Small intestine (tissue), 7 donors: ENCODE results near the gene CDH6. TPM values are rescaled to one million over a fixed set of nuclear protein-coding genes. Genes with fewer than 3 reads are reported as not detected.

Source experiments
- DNase-seq, 2 donors: peaks; one replicate each; pipeline versions ENCODE4 v3.0.0 to v3.0.0-alpha.2; 2013
- FAIRE-seq: peaks from 2 replicates; lab custom pipeline; 2012; peaks lifted over from hg19 to GRCh38; lab: Jason Lieb, UNC
- H3K27ac ChIP-seq, 3 donors: one replicate each; pipeline ENCODE4 v1.5.1; 2013; ENCODE audit warnings: low read length in 2 of 3, mild to moderate bottlenecking in 2 of 3, control low read depth in 1 of 3, inconsistent platforms in 1 of 3, low read depth in 1 of 3, moderate library complexity in 1 of 3
- H3K27me3 ChIP-seq, 3 donors: one replicate each; pipeline ENCODE4 v1.6.1; 2013; ENCODE audit warnings: low read length in 3 of 3, inconsistent platforms in 1 of 3; ENCODE audit not compliant: control insufficient read depth in 3 of 3, insufficient read depth in 3 of 3
- H3K36me3 ChIP-seq, 3 donors: one replicate each; pipeline ENCODE4 v1.6.1; 2013; ENCODE audit warnings: low read length in 3 of 3, inconsistent platforms in 1 of 3, low read depth in 1 of 3, mild to moderate bottlenecking in 1 of 3, moderate library complexity in 1 of 3; ENCODE audit not compliant: control insufficient read depth in 3 of 3, insufficient read depth in 2 of 3
- H3K4me1 ChIP-seq, 3 donors: one replicate each; pipeline ENCODE4 v1.6.1; 2013; ENCODE audit warnings: low read length in 2 of 3, inconsistent platforms in 1 of 3, low read depth in 1 of 3, mild to moderate bottlenecking in 1 of 3, moderate library complexity in 1 of 3; ENCODE audit not compliant: control insufficient read depth in 3 of 3, insufficient read depth in 2 of 3
- H3K4me3 ChIP-seq, 3 donors: one replicate each; pipeline ENCODE4 v1.5.1; 2013; ENCODE audit warnings: low read length in 3 of 3, control low read depth in 1 of 3, inconsistent platforms in 1 of 3, low read depth in 1 of 3, mild to moderate bottlenecking in 1 of 3, moderate library complexity in 1 of 3
- H3K9me3 ChIP-seq, 2 donors: one replicate each; pipeline ENCODE4 v1.6.1; 2013; ENCODE audit warnings: low read depth in 1 of 2, low read length in 1 of 2; ENCODE audit not compliant: control insufficient read depth in 2 of 2, insufficient read depth in 1 of 2
- WGBS, 3 donors: extraction: QIAGEN DNeasy Blood & Tissue Kit; methylation state at CpG; one replicate each; pipeline ENCODE4 v1.1.7; 2013; 5-methylcytosine and 5-hydroxymethylcytosine counted together
- polyA plus RNA-seq, 4 donors: library from polyadenylated mRNA; stranded (reverse) in 3 of 4; unstranded in 1 of 4; fragments of 200-250 nt in 3 of 4; fragments of 120-200 nt in 1 of 4; gene quantifications; one replicate each; pipeline versions ENCODE4 v1.2.1 to v1.2.3, GENCODE V29; 2013
- donor health status: healthy with polysubstance abuse.
- donor health status: control.
- donor health status: control.
- donor health status: Bipolar disorder and iron deficiency.
- donor health status: healthy.

CDH6 gene
- polyA plus RNA-seq, 4 donors = 0.22 to 10.6 (median 1.5) TPM

DNA sequence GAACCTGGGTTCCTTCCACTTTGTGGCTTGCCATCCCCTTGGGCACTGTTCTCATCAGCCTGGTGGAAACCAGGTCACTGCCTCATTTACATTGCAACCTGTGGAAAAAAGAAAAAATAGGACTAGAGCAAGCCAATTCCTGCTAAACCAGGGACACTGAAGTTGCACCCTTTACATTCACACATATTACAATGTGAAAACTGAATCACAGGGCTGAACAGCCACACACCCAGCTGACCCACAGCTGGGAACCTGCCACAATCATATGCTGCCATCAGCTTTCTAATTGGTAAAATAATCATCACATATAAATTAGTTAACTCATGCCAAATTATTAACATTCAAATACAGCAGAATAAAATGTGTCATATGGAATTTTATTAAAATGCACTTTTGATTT is 94.5 kb downstream of the CDH6 start:
- no peak for DNase-seq
- no peak for FAIRE-seq
- Histone ChIP-seq H3K36me3 (peaks cover 0 to 5% (median 0%) of the 10 kb centered on the region in 3 donors), H3K27ac (no peak overlapping the region), H3K9me3 (no peaks in the 10 kb centered on the region), H3K4me3 (no peak overlapping the region), H3K4me1 (no peaks in the 10 kb centered on the region), H3K27me3 (no peaks in the 10 kb centered on the region)

DNA sequence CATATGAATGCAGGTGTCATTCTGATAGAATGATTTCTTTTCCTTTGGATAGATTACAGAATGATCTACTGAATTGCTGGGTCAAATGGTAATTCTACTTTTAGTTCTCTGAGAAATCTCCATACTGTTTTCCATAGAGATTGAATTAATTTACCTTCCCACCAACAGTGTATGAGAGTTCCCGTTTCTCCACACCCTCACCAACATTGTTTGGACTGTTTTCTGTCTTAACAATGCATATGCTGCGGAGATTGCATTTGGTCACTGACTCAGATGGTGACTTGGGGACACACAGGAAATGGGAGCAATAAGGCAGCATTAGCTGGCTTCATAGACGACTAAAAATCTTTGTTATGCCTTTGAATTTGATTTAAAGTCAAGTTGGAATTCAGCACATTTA is 95.9 kb downstream of the CDH6 start:
- H3K27ac ChIP-seq = no peak overlapping the region
- H3K9me3 ChIP-seq = no peaks in the 10 kb centered on the region
- H3K27me3 ChIP-seq = no peaks in the 10 kb centered on the region
- H3K4me3 ChIP-seq = no peak overlapping the region
- 73 to 92% (median 80%) methylated on average over 3 of the region's 3 CpGs for WGBS, 3 donors
- no peak for DNase-seq
- no peak for FAIRE-seq
- no peaks in the 10 kb centered on the region for H3K4me1 ChIP-seq
- peaks cover 0 to 8% (median 0%) of the 10 kb centered on the region in 3 donors for H3K36me3 ChIP-seq

DNA sequence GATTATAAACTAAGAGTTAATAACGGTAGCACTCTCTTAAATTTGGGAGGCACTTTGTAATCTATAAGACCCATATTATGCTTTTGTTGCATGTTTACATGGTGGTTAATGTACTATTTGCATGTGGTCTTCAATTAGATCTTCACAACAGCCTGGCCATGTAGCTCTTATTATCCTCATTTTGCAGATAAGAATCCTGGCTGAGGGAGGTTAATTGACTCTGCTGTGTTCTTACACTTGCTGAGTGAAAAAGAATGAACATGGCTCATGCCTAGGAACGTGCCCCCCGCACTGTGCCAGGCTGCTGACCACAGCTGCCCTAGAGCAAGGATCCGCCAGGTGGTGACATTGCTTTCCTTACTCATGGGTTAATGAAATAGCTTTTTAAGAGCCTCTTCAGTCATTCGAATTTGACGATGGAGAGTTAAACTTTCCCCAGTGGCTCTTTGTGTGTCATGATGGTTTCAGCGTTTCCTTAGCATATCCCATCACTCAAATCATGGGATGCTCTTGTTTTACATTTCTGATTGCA is 97.9 kb downstream of the CDH6 start:
- DNase-seq (no peak), FAIRE-seq (no peak)
- WGBS, 3 donors = 78 to 87% (median 82%) methylated on average over 7 of the region's 7 CpGs
- no peaks in the 10 kb centered on the region for H3K9me3 ChIP-seq
- H3K27ac ChIP-seq = no peak overlapping the region
- H3K36me3 ChIP-seq = peaks cover 0 to 8% (median 0%) of the 10 kb centered on the region in 3 donors
- no peaks in the 10 kb centered on the region for H3K4me1 ChIP-seq
- no peaks in the 10 kb centered on the region for H3K27me3 ChIP-seq
- H3K4me3 ChIP-seq = no peak overlapping the region

GRCh38 chr5:31300501-31300900 is 107.0 kb downstream of the CDH6 start:
- H3K9me3 ChIP-seq = no peaks in the 10 kb centered on the region
- no peak for FAIRE-seq
- no peaks in the 10 kb centered on the region for H3K4me1 ChIP-seq
- peaks cover 0 to 5% (median 0%) of the 10 kb centered on the region in 3 donors for H3K36me3 ChIP-seq
- H3K27ac ChIP-seq = no peak overlapping the region
- DNase-seq = no peak
- H3K4me3 ChIP-seq = no peak overlapping the region
- H3K27me3 ChIP-seq = no peaks in the 10 kb centered on the region
- WGBS, 3 donors = 87 to 100% (median 90%) methylated on average over 1 of the region's 1 CpG

DNA sequence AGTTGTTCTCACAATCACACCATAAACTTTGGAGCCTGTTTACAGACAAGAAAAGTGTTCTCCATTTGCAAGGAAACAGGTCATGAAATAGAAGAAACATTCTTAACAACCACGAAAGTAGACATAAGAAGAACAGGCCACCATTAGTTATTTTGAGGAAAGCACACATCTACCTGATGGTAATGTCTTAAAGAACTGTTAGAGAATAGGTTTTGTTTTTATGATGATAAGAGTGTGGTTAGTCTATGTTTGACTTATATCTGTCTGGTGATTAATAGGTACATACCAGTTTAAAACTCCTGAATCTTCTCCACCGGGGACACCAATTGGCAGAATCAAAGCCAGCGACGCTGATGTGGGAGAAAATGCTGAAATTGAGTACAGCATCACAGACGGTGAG is 108.3 kb downstream of the CDH6 start:
- H3K27me3 ChIP-seq = no peaks in the 10 kb centered on the region
- peaks cover 0 to 5% (median 0%) of the 10 kb centered on the region in 3 donors for H3K36me3 ChIP-seq
- H3K4me1 ChIP-seq = no peaks in the 10 kb centered on the region
- no peak overlapping the region for H3K27ac ChIP-seq
- H3K9me3 ChIP-seq = no peaks in the 10 kb centered on the region
- 79 to 95% (median 79%) methylated on average over 5 of the region's 5 CpGs for WGBS, 3 donors
- no peak overlapping the region for H3K4me3 ChIP-seq
- FAIRE-seq (no peak), DNase-seq (no peak)

GRCh38 chr5:31303688-31304087 is 110.2 kb downstream of the CDH6 start:
- DNase-seq = no peak
- Histone ChIP-seq H3K9me3 (no peaks in the 10 kb centered on the region), H3K27me3 (no peaks in the 10 kb centered on the region), H3K4me1 (no peaks in the 10 kb centered on the region), H3K36me3 (peaks cover 0 to 5% (median 0%) of the 10 kb centered on the region in 3 donors), H3K27ac (no peak overlapping the region), H3K4me3 (no peak overlapping the region)
- WGBS, 3 donors = 75 to 86% (median 82%) methylated on average over 5 of the region's 5 CpGs
- no peak for FAIRE-seq

GRCh38 chr5:31317665-31318064 is 124.2 kb downstream of the CDH6 start:
- no peaks in the 10 kb centered on the region for H3K4me1 ChIP-seq
- DNase-seq = no peak
- no peak overlapping the region for H3K27ac ChIP-seq
- no peak overlapping the region for H3K4me3 ChIP-seq
- WGBS, 3 donors = 86 to 94% (median 89%) methylated on average over 13 of the region's 13 CpGs
- H3K27me3 ChIP-seq = no peaks in the 10 kb centered on the region
- FAIRE-seq = no peak
- H3K9me3 ChIP-seq = no peaks in the 10 kb centered on the region
- H3K36me3 ChIP-seq = peaks cover 0 to 4% (median 0%) of the 10 kb centered on the region in 3 donors

DNA sequence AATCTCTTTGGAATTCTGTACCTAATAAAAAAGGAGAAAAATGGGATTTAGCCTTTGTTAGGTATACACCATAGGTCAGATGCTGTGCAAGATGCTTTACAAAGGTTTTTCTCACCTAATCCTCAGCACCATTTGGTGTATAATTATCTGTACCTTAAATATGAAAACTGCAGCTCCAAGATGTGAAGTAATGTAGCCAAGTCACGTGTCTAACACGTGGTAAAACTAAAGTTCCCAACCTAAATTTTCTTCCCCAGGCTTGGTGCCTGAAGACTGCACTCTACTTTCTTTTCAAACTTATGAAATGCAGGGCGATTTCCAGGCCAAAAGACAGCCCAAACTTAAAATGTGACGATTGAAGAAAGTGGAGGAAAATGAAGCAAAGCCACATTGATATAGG is 125.8 kb downstream of the CDH6 start:
- H3K36me3 ChIP-seq = peaks cover 0 to 8% (median 0%) of the 10 kb centered on the region in 3 donors
- no peak for DNase-seq
- no peaks in the 10 kb centered on the region for H3K27me3 ChIP-seq
- H3K4me1 ChIP-seq = no peaks in the 10 kb centered on the region
- WGBS, 3 donors = 67 to 75% (median 71%) methylated on average over 4 of the region's 4 CpGs
- H3K4me3 ChIP-seq = no peak overlapping the region
- no peaks in the 10 kb centered on the region for H3K9me3 ChIP-seq
- no peak overlapping the region for H3K27ac ChIP-seq
- FAIRE-seq = no peak

GRCh38 chr5:31322946-31323345 is 129.5 kb downstream of the CDH6 start:
- Histone ChIP-seq H3K4me3 (no peak overlapping the region), H3K4me1 (no peaks in the 10 kb centered on the region), H3K27me3 (no peaks in the 10 kb centered on the region), H3K36me3 (peaks cover 0 to 4% (median 0%) of the 10 kb centered on the region in 3 donors), H3K27ac (no peak overlapping the region), H3K9me3 (no peaks in the 10 kb centered on the region)
- DNase-seq = no peak
- no peak for FAIRE-seq
- WGBS, 3 donors = 88 to 89% (median 88%) methylated on average over 18 of the region's 18 CpGs
